HG03045 (cell line): ENCODE results near the gene SPACA5.
"Not testable (repeated sequence)": the region's sequence is repeated elsewhere in the genome, so short reads cannot be mapped to it uniquely, and the experiment has no call there.

Experiments
- ATAC-seq: cut with Tn5 transposase; IDR thresholded peaks from one replicate; pipeline ENCODE4 v1.9.1; 2021; ENCODE audit warnings: mild to moderate bottlenecking, moderate library complexity; ENCODE audit not compliant: unreplicated experiment

Gene SPACA5

DNA sequence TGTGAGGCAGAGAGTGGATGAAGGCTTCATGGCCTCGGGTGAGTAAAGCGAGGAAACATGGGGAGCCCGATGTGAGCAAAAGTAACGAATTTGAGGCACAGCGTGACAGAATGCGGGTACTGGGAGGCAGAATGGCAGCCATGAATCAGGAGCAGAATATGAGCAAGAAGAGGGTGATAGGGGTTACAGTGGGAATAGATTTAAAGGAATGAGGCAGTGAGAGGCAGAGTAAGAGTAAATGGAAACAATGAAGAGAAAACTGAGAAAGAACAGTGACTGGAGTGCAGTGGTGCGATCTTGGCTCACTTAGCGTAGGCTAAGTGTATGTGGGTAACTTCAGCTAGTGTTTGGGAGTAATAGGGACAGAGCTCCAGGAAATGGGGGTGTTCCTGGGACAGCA, at the start of gene SPACA5:
Gene SPACA5, plus strand, starts transcription at position 301 of the 400 bp plus-strand sequence. CDS start 815 bp downstream, outside the sequence.
- not testable (repeated sequence) for ATAC-seq

GRCh38 chrX:47958206-47958605, 48.6 kb upstream of the SPACA5 start:
- not testable (repeated sequence) for ATAC-seq

GRCh38 chrX:47958761-47959342, 47.9 kb upstream of the SPACA5 start:
- ATAC-seq, result no peak

DNA sequence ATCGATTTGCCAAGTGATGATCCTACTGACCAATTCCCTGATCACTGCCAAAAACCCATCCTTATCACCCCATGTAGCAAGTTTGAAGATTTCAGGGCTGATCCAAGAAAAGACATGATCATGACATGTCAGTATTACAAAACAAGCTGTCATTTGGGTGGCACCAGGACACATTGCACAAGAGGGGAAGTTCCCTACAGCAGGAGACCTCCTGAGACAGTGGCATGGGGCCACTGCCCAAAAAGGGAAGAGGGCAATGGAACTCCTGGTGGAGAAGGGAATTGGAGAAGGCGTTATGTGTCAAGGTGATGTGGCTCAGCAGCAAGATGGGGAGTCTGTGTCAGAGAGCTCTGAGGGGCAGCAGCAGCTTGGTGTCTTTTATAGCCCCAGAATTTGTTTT, 46.4 kb upstream of the SPACA5 start:
- ATAC-seq, result no peak

DNA sequence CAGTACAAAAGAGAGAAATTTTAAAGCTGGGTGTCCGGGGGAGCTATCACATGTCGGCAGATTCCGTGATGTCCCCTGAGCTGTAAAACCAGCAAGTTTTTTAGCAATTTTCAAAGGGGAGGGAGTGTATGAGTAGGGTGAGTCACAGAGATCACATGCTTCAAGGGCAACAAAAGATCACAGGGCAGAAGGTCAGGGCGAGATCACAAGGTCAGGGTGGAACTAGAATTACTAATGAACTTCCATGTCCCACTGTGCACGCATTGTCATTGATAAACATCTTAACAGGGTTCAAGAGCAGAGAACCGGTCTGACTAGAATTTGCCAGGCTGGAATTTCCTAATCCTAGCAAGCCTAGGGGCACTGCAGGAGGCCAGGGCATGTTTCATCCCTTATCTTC, 45.0 kb upstream of the SPACA5 start:
- ATAC-seq, result not testable (repeated sequence)

DNA sequence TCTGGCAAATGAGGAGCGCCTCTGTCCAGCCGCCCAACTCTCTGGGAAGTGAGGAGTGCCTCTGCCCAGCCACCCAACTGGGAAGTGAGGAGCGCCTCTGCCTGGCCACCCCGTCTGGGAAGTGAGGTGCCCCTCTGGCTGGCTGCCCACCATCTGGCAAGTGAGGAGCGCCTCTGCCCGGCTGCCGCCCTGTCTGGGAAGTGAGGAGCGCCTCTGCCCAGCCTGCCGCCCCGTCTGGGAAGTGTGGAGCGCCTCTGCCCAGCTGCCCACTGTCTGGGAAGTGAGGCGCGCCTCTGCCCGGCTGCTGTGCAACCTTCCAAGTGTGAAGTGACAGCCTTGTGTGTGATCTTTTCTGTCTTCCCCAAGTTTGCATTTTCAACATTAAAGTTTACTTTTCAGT, 41.3 kb upstream of the SPACA5 start:
- not testable (repeated sequence) for ATAC-seq

GRCh38 chrX:47973235-47973634, 33.6 kb upstream of the SPACA5 start:
- ATAC-seq, result no peak

DNA sequence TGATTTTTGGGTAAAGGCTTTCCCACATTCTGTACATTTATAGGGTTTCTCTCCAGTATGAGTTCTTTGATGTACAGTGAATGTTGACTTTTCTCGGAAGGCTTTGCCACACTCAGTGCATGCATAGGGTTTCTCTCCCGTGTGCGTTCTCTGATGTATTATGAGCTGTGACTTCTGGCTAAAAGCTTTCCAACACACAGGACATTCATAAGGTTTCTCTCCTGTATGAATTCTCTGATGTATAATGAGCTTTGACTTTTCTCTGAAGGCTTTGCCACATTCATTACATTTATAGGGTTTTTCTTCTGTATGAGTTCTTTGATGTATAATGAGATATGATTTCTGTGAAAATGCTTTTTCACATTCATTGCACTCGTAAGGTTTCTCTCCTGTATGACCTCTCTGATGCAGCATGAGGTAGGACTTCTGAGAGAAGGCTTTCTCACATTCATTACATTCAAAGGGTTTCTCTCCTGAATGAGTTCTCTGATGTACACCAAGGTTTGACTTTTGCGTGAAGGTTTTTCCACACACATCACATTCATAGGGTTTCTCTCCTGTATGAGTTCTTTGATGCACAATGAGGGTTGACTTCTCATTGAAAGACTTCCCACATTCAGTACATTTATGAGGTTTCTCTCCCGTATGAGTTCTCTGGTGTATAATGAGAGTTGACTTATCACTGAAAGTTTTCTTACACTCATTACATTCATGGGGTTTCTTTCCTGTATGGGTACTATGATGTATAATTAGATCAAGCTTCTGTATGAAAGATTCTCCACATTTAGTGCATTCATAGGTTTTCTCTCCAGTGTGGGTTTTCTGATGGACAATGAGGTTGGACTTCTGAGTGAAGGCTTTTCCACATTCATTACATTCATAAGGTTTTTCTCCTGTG, 30.3 kb upstream of the SPACA5 start:
- ATAC-seq, result no peak

GRCh38 chrX:47991263-47992094, 15.3 kb upstream of the SPACA5 start:
- ATAC-seq, result no peak

- no peak for ATAC-seq
Measured at GRCh38 chrX:47992095-47992380, 14.8 kb upstream of the SPACA5 start.

- ATAC-seq, result no peak
Measured at GRCh38 chrX:47992669-47993068, 14.1 kb upstream of the SPACA5 start.

- ATAC-seq, result no peak
Measured at GRCh38 chrX:48001260-48001659, 5.5 kb upstream of the SPACA5 start.

- ATAC-seq, result no peak
Measured at GRCh38 chrX:48002319-48002718, 4.5 kb upstream of the SPACA5 start.

GRCh38 chrX:48002929-48003328, 3.9 kb upstream of the SPACA5 start:
- ATAC-seq, result no peak

GRCh38 chrX:48003367-48003757, 3.4 kb upstream of the SPACA5 start:
- ATAC-seq, result no peak

GRCh38 chrX:48003758-48004457, 2.9 kb upstream of the SPACA5 start, which contains the start of gene ZNF182:
Gene ZNF182, minus strand, starts transcription at chrX:48003989. Its CDS starts 1,380 bp downstream, at chrX:48002609.
- peak; percentile 95 for ATAC-seq

GRCh38 chrX:48009445-48009960, 2.7 kb downstream of the SPACA5 start:
- ATAC-seq, result not testable (repeated sequence)

DNA sequence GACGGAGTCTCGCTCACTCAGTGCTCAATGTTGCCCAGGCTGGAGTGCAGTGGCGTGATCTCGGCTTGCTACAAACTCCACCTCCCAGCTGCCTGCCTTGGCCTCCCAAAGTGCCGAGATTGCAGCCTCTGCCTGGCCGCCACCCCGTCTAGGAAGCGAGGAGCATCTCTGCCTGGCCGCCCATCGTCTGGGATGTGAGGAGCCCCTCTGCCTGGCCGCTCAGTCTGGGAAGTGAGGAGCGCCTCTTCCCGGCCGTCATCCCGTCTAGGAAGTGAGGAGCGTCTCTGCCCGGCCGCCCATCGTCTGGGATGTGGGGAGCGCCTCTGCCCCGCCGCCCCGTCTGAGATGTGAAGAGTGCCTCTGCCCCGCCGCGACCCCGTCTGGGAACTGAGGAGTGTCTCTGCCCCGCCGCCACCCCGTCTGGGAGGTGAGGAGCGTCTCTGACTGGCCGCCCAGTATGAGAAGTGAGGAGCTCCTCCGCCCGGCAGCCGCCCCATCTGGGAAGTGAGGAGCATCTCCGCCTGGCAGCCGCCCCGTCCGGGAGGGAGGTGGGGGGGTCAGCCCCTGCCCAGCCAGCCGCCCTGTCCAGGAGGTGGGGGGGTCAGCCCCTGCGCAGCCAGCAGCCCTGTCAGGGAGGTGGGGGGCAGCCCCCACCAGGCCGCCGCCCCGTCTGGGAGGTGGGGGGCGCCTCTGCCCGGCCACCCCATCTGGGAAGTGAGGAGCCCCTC, 10.0 kb downstream of the SPACA5 start:
- not testable (repeated sequence) for ATAC-seq

- ATAC-seq, result not testable (repeated sequence)
Measured at GRCh38 chrX:48019892-48020291, 13.1 kb downstream of the SPACA5 start.

- ATAC-seq, result not testable (repeated sequence)
Measured at GRCh38 chrX:48020472-48020871, 13.7 kb downstream of the SPACA5 start.
